Mesothelial cell of epicardium (in vitro differentiated cells): ENCODE data around the gene KCNIP4. TPM values are rescaled to one million over a fixed set of nuclear protein-coding genes. Genes with fewer than 3 reads are reported as not detected.

ENCODE experiments used
- DNase-seq, 2 experiments: peaks; one replicate each; pipeline ENCODE4 v3.0.0; 2021; ENCODE audit warnings: low spot score in 2 of 2; ENCODE audit not compliant: unreplicated experiment in 2 of 2
- H3K27ac Mint-ChIP-seq: 2 replicates; pipeline ENCODE4 v1.8.0; 2021; ENCODE audit warnings: mixed read lengths
- H3K27me3 Mint-ChIP-seq: 2 replicates; pipeline ENCODE4 v1.8.0; 2021; ENCODE audit warnings: low read depth, mixed read lengths
- H3K36me3 Mint-ChIP-seq: 2 replicates; pipeline ENCODE4 v1.8.0; 2021; ENCODE audit warnings: mixed read lengths
- H3K4me1 Mint-ChIP-seq: 2 replicates; pipeline ENCODE4 v1.8.0; 2021; ENCODE audit warnings: mixed read lengths
- H3K4me3 Mint-ChIP-seq: 2 replicates; pipeline ENCODE4 v1.8.0; 2021; ENCODE audit warnings: mild to moderate bottlenecking, moderate library complexity, mixed read lengths
- H3K9me3 Mint-ChIP-seq: 2 replicates; pipeline ENCODE4 v1.8.0; 2021; ENCODE audit warnings: mixed read lengths
- CTCF ChIP-seq: fragments of 200-600 bp; sonication (generic); IDR thresholded peaks from one replicate; pipeline ENCODE4 v1.5.0; 2021; ENCODE audit warnings: antibody characterized with exemption; ENCODE audit not compliant: unreplicated experiment
- total RNA-seq: library from RNA; stranded (reverse); gene quantifications from 3 replicates; pipeline ENCODE4 v1.2.1, GENCODE V29; 2021

Gene KCNIP4
- total RNA-seq, 1 donor from 2014 or later, result 3.0 TPM

- Mint-ChIP-seq H3K36me3 (no peaks in the 10 kb centered on the region), H3K4me1 (peaks cover 27% of the 10 kb centered on the region), H3K27me3 (no peaks in the 10 kb centered on the region), H3K27ac (no peak overlapping the region), H3K4me3 (no peak overlapping the region), H3K9me3 (no peaks in the 10 kb centered on the region)
- no peak for DNase-seq
- TF ChIP-seq CTCF, result no peak
Measured at GRCh38 chr4:21554500-21554899, 394.1 kb downstream of the KCNIP4 start.

- H3K4me1 Mint-ChIP-seq, result peaks cover 27% of the 10 kb centered on the region
- H3K27me3 Mint-ChIP-seq, result no peaks in the 10 kb centered on the region
- no peak for DNase-seq
- H3K4me3 Mint-ChIP-seq, result no peak overlapping the region
- H3K9me3 Mint-ChIP-seq, result no peaks in the 10 kb centered on the region
- TF ChIP-seq CTCF, result no peak
- H3K36me3 Mint-ChIP-seq, result no peaks in the 10 kb centered on the region
- no peak overlapping the region for H3K27ac Mint-ChIP-seq
Measured at GRCh38 chr4:21554066-21554465, 394.5 kb downstream of the KCNIP4 start.

- no peaks in the 10 kb centered on the region for H3K27me3 Mint-ChIP-seq
- no peak for DNase-seq
- no peaks in the 10 kb centered on the region for H3K9me3 Mint-ChIP-seq
- no peak for TF ChIP-seq CTCF
- H3K27ac Mint-ChIP-seq, result peak overlapping the region; percentile 70
- no peaks in the 10 kb centered on the region for H3K36me3 Mint-ChIP-seq
- H3K4me3 Mint-ChIP-seq, result no peak overlapping the region
- peaks cover 27% of the 10 kb centered on the region for H3K4me1 Mint-ChIP-seq
Measured at GRCh38 chr4:21552455-21552854, 396.1 kb downstream of the KCNIP4 start.

GRCh38 chr4:21544955-21545354 lies 403.6 kb downstream of the KCNIP4 start:
- DNase-seq, result no peak
- H3K4me1 Mint-ChIP-seq, result peaks cover 10% of the 10 kb centered on the region
- no peak overlapping the region for H3K27ac Mint-ChIP-seq
- peaks cover 16% of the 10 kb centered on the region for H3K9me3 Mint-ChIP-seq
- H3K4me3 Mint-ChIP-seq, result no peak overlapping the region
- H3K27me3 Mint-ChIP-seq, result no peaks in the 10 kb centered on the region
- H3K36me3 Mint-ChIP-seq, result peaks cover 5% of the 10 kb centered on the region
- TF ChIP-seq CTCF, result no peak

GRCh38 chr4:21544415-21544814 lies 404.2 kb downstream of the KCNIP4 start:
- peaks cover 10% of the 10 kb centered on the region for H3K4me1 Mint-ChIP-seq
- peaks cover 16% of the 10 kb centered on the region for H3K9me3 Mint-ChIP-seq
- TF ChIP-seq CTCF, result no peak
- H3K27me3 Mint-ChIP-seq, result no peaks in the 10 kb centered on the region
- DNase-seq, result no peak
- no peak overlapping the region for H3K4me3 Mint-ChIP-seq
- no peak overlapping the region for H3K27ac Mint-ChIP-seq
- peaks cover 5% of the 10 kb centered on the region for H3K36me3 Mint-ChIP-seq

- TF ChIP-seq CTCF, result no peak
- DNase-seq, result no peak
- Mint-ChIP-seq H3K4me1 (peaks cover 10% of the 10 kb centered on the region), H3K4me3 (no peak overlapping the region), H3K9me3 (peaks cover 16% of the 10 kb centered on the region), H3K27ac (no peak overlapping the region), H3K27me3 (no peaks in the 10 kb centered on the region), H3K36me3 (peaks cover 5% of the 10 kb centered on the region)
Measured at GRCh38 chr4:21543514-21543913, 405.1 kb downstream of the KCNIP4 start.
